ENCODE data around the gene CCDC197.

DNA sequence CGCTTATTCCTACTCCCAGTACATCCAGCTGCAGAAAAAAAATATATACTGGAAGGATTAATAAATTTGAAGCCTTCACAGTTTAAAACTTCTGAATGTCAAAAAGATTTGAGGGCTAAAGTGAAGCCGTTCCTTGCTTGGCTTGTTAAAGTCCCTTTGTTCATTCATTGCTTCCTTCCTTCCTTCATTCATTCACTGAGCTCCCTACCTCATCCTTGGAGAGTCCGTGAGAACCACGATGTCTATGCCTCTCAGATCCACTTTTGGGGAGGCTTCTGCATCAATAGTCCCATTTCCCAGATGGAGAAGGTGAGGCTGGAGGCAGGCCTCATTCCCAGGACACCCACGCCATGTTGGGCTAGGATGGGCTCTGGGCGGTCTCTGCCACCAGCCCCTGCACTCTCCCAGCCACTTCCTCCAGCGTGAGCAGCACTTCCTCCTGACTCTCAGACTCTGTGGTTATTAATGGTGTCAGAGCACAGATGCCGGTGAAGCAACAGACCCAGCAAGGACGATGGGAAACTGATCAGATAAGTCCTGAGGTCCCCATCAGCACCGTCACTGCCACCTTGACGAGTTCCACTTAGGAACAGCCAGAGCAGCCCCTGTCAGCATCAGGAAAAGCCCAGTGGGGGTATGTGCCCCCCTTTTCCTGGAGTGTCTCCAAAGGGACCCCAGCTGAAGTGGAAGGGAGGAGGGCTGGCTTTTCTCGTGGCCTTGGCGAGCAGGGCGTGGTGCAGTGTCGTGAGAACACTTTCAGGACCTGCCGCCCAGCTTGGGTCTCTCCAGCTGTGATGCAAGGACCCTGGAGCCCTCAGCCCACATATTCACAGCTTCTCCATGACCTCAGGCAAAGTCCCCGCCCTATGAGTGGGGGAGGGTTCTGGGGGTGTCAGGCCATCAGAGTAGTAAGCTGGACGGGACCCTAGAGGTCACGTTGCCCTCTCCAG is 41.9 kb upstream of the CCDC197 start:
- TF ChIP-seq, protein P1, sequence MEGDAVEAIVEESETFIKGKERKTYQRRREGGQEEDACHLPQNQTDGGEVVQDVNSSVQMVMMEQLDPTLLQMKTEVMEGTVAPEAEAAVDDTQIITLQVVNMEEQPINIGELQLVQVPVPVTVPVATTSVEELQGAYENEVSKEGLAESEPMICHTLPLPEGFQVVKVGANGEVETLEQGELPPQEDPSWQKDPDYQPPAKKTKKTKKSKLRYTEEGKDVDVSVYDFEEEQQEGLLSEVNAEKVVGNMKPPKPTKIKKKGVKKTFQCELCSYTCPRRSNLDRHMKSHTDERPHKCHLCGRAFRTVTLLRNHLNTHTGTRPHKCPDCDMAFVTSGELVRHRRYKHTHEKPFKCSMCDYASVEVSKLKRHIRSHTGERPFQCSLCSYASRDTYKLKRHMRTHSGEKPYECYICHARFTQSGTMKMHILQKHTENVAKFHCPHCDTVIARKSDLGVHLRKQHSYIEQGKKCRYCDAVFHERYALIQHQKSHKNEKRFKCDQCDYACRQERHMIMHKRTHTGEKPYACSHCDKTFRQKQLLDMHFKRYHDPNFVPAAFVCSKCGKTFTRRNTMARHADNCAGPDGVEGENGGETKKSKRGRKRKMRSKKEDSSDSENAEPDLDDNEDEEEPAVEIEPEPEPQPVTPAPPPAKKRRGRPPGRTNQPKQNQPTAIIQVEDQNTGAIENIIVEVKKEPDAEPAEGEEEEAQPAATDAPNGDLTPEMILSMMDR (IDR thresholded peaks at IDR 0.05): no peak
- no peak for TF ChIP-seq EZH2 (IDR thresholded peaks at IDR 0.05)

Data from neural progenitor cell (in vitro differentiated cells).